ENCODE data around the gene ROR2.

Gene ROR2

DNA sequence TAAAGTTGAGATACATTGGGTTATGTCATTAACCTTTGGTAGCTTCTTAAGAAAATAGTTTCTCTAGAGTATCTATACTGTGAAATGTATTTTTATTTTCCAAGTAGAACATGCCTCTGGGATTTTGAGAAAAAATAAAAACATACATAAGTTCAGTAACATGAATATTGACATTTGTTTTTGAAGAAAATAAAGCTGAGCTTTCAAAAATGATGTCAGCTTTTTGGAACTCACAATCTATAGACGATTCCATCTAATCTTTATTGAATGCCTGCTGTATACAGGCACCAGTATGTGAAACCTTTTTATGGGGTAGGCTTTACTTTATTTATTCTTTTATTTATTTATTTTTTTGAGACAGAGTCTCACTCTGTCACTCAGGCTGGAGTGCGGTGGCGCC is 350.5 kb downstream of the ROR2 start:
- H3K9me3 ChIP-seq (ENCODE audit: insufficient read depth, low read depth, low read length), result no peaks in the 10 kb centered on the region
- H3K79me2 ChIP-seq (ENCODE audit: insufficient read depth, low read length), result no peaks in the 10 kb centered on the region
- H3K4me3 ChIP-seq (ENCODE audit: low read length, poor library complexity, severe bottlenecking), result no peak overlapping the region
- H3F3A ChIP-seq (ENCODE audit: low read depth), result no peaks in the 10 kb centered on the region
- no peak overlapping the region for H2AFZ ChIP-seq (ENCODE audit: low read length)
- H4K20me1 ChIP-seq (ENCODE audit: insufficient read depth, low read length, poor library complexity, severe bottlenecking), result no peaks in the 10 kb centered on the region
- no peaks in the 10 kb centered on the region for H3K9me2 ChIP-seq (replicated peaks; ENCODE audit: low read depth, low read length)
- H3K9ac ChIP-seq (ENCODE audit: low read depth, low read length, poor library complexity, severe bottlenecking), result no peak overlapping the region
- no peaks in the 10 kb centered on the region for H3K36me3 ChIP-seq (ENCODE audit: insufficient read depth, low read length)
- no peaks in the 10 kb centered on the region for H3K27me3 ChIP-seq (ENCODE audit: insufficient read depth, low read length, poor library complexity, severe bottlenecking)
- no peaks in the 10 kb centered on the region for H3K4me1 ChIP-seq (ENCODE audit: insufficient read depth, low read length, poor library complexity, severe bottlenecking)
- H3K4me2 ChIP-seq (ENCODE audit: low read depth, low read length, poor library complexity, severe bottlenecking), result no peak overlapping the region
- TF ChIP-seq EZH2phosphoT487 (IDR thresholded peaks at IDR 0.05; ENCODE audit: borderline replicate concordance) (no peak), CTCF (conservative IDR thresholded peaks at IDR 0.05; ENCODE audit: low read length) (no peak)

DNA sequence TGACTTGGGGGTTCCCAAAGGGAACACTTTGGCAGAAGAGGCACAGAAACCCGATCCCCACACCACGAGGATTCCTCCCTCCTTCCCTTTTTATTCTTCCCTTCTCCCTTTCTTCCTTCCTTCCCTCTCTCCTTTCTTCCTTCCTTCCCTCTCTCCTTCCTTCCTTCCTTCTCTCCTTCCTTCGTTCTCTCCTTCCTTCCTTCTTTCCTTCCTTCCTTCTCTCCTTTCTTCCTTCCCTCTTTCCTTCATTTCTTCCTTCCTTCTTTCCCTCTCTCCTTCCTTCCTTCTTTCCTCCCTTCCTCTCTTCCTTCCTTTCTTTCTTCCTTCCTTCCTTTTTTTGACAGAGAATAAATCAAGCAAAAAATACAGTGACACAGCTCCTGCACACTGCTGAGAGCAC is 358.4 kb downstream of the ROR2 start:
- H3K4me2 ChIP-seq (ENCODE audit: low read depth, low read length, poor library complexity, severe bottlenecking), result no peak overlapping the region
- no peak for TF ChIP-seq CTCF (conservative IDR thresholded peaks at IDR 0.05; ENCODE audit: low read length)
- TF ChIP-seq EZH2phosphoT487 (IDR thresholded peaks at IDR 0.05; ENCODE audit: borderline replicate concordance), result no peak
- H3K4me1 ChIP-seq (ENCODE audit: insufficient read depth, low read length, poor library complexity, severe bottlenecking), result no peaks in the 10 kb centered on the region
- no peaks in the 10 kb centered on the region for H3K9me3 ChIP-seq (ENCODE audit: insufficient read depth, low read depth, low read length)
- H3K27me3 ChIP-seq (ENCODE audit: insufficient read depth, low read length, poor library complexity, severe bottlenecking), result no peaks in the 10 kb centered on the region
- no peaks in the 10 kb centered on the region for H3K36me3 ChIP-seq (ENCODE audit: insufficient read depth, low read length)
- H4K20me1 ChIP-seq (ENCODE audit: insufficient read depth, low read length, poor library complexity, severe bottlenecking), result no peaks in the 10 kb centered on the region
- H3K9ac ChIP-seq (ENCODE audit: low read depth, low read length, poor library complexity, severe bottlenecking), result no peak overlapping the region
- no peaks in the 10 kb centered on the region for H3K79me2 ChIP-seq (ENCODE audit: insufficient read depth, low read length)
- H3F3A ChIP-seq (ENCODE audit: low read depth), result no peaks in the 10 kb centered on the region
- no peaks in the 10 kb centered on the region for H3K9me2 ChIP-seq (replicated peaks; ENCODE audit: low read depth, low read length)
- no peak overlapping the region for H3K4me3 ChIP-seq (ENCODE audit: low read length, poor library complexity, severe bottlenecking)
- no peak overlapping the region for H2AFZ ChIP-seq (ENCODE audit: low read length)

- H3K79me2 ChIP-seq (ENCODE audit: insufficient read depth, low read length), result no peaks in the 10 kb centered on the region
- H3K4me1 ChIP-seq (ENCODE audit: insufficient read depth, low read length, poor library complexity, severe bottlenecking), result peaks cover 3% of the 10 kb centered on the region
- H3K4me2 ChIP-seq (ENCODE audit: low read depth, low read length, poor library complexity, severe bottlenecking), result no peak overlapping the region
- no peaks in the 10 kb centered on the region for H3K9me2 ChIP-seq (replicated peaks; ENCODE audit: low read depth, low read length)
- H2AFZ ChIP-seq (ENCODE audit: low read length), result no peak overlapping the region
- H3K36me3 ChIP-seq (ENCODE audit: insufficient read depth, low read length), result no peaks in the 10 kb centered on the region
- H3F3A ChIP-seq (ENCODE audit: low read depth), result no peaks in the 10 kb centered on the region
- no peak overlapping the region for H3K9ac ChIP-seq (ENCODE audit: low read depth, low read length, poor library complexity, severe bottlenecking)
- no peaks in the 10 kb centered on the region for H4K20me1 ChIP-seq (ENCODE audit: insufficient read depth, low read length, poor library complexity, severe bottlenecking)
- TF ChIP-seq CTCF (conservative IDR thresholded peaks at IDR 0.05; ENCODE audit: low read length) (no peak), EZH2phosphoT487 (IDR thresholded peaks at IDR 0.05; ENCODE audit: borderline replicate concordance) (no peak)
- H3K9me3 ChIP-seq (ENCODE audit: insufficient read depth, low read depth, low read length), result no peaks in the 10 kb centered on the region
- H3K27me3 ChIP-seq (ENCODE audit: insufficient read depth, low read length, poor library complexity, severe bottlenecking), result no peaks in the 10 kb centered on the region
- H3K4me3 ChIP-seq (ENCODE audit: low read length, poor library complexity, severe bottlenecking), result no peak overlapping the region
These were observed 360.9 kb downstream of the ROR2 start for GRCh38 chr9:91589101-91589553.
